Smooth muscle cell (in vitro differentiated cells): ENCODE data around the gene GINS1. TPM values are rescaled to one million over a fixed set of nuclear protein-coding genes. Genes with fewer than 3 reads are reported as not detected.

Source experiments
- DNase-seq: peaks from one replicate; lab custom pipeline; 2025; ENCODE audit not compliant: unreplicated experiment; lab: John Stamatoyannopoulos, UW
- H2AFZ ChIP-seq: fragments of 200-600 bp; sonication (generic); 2 replicates; pipeline ENCODE4 v1.6.0; 2016; ENCODE audit warnings: antibody characterized with exemption, low read depth, mild to moderate bottlenecking
- H3F3A ChIP-seq: fragments of 200-600 bp; sonication (generic); 2 replicates; pipeline ENCODE4 v1.6.0; 2017; ENCODE audit warnings: antibody characterized with exemption, low read depth
- H3K27ac ChIP-seq: fragments of 200-600 bp; sonication (generic); 2 replicates; pipeline ENCODE4 v1.5.1; 2016; ENCODE audit warnings: low read depth, mild to moderate bottlenecking
- H3K27me3 ChIP-seq: fragments of 200-600 bp; sonication (generic); 2 replicates; pipeline ENCODE4 v1.6.1; 2016; ENCODE audit warnings: low read depth, mild to moderate bottlenecking
- H3K36me3 ChIP-seq: fragments of 200-600 bp; sonication (generic); 2 replicates; pipeline ENCODE4 v1.5.1; 2016; ENCODE audit warnings: low read depth
- H3K4me1 ChIP-seq: fragments of 200-600 bp; sonication (generic); 2 replicates; pipeline ENCODE4 v1.5.1; 2016; ENCODE audit warnings: low read depth
- H3K4me2 ChIP-seq: fragments of 200-600 bp; sonication (generic); 2 replicates; pipeline ENCODE4 v1.6.0; 2016; ENCODE audit warnings: mild to moderate bottlenecking
- H3K4me3 ChIP-seq: fragments of 200-600 bp; sonication (generic); 2 replicates; pipeline ENCODE4 v1.5.1; 2016; ENCODE audit warnings: mild to moderate bottlenecking
- H3K79me2 ChIP-seq: fragments of 200-600 bp; sonication (generic); 2 replicates; pipeline ENCODE4 v1.6.0; 2016; ENCODE audit warnings: low read depth, mild to moderate bottlenecking
- H3K9ac ChIP-seq: fragments of 200-600 bp; sonication (generic); 2 replicates; pipeline ENCODE4 v1.6.0; 2016; ENCODE audit warnings: low read depth
- H3K9me3 ChIP-seq: fragments of 200-600 bp; sonication (generic); replicated peaks from 2 replicates; pipeline ENCODE4 v1.5.1; 2016; ENCODE audit warnings: low read depth
- H4K20me1 ChIP-seq: fragments of 200-600 bp; sonication (generic); 2 replicates; pipeline ENCODE4 v1.6.0; 2016; ENCODE audit warnings: low read depth
- WGBS: methylation state at CpG from one replicate; pipeline ENCODE4 v1.1.7; 2016; ENCODE audit warnings: low lambda C conversion rate; 5-methylcytosine and 5-hydroxymethylcytosine counted together
- polyA plus RNA-seq: library from polyadenylated mRNA; unstranded; fragments of >200 nt; fragmentation: Nextera tagmentation; extraction: Ambion mirVana; gene quantifications from 2 replicates; pipeline ENCODE4 v1.2.1, GENCODE V29; 2016
- total RNA-seq: library from RNA; depleted of rRNA; stranded (reverse); fragments of >200 nt; gene quantifications from 2 replicates; pipeline ENCODE4 v1.2.3, GENCODE V29; 2014
- TF ChIP-seq, protein P1 (sequence below): fragments of 200-600 bp; sonication (generic); IDR thresholded peaks from 2 replicates; pipeline ENCODE4 v1.5.1; 2017; ENCODE audit warnings: borderline replicate concordance, mild to moderate bottlenecking, antibody characterized with exemption; ENCODE audit not compliant: insufficient read depth, poor library complexity, severe bottlenecking

GINS1 gene
- total and polyA plus RNA-seq, 2 experiments from 2014 or later = 5.9 to 9.3 TPM

- WGBS = 93% methylated on average over 12 of the region's 12 CpGs
These were observed 74.4 kb downstream of the GINS1 start for GRCh38 chr20:25481918-25482253.

DNA sequence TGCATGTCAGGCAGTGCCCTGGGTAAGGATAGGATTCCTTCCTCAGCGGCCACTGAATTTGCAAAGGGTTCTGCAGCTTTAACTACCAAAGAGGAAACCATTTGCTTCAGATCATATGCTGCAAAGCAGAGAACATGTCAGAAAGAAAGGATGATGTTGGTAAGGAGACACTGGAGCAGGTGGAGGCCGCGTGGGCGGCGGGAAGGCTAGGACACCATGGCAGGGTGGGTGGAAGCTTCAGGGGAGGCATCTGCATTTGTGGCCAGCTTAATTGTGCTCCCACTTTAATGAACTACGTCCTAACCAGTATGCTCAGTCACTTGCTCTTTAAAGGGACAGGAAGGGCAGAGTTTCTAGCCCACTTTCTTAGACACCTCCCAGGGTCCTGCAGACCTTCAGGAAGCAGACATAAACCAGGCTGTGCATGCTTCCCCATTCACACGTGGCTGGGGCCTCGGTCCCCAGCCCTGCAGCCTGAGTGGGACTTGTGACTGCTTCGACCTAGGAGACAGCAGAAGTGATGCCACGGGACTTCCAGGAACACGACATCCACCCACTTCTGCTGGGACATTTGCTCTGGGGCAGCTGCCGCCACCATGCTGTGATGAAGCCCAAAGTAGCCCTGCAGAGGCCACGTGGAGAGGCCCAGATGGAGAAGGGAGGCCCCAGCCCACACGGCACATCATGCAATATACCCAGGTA, 76.1 kb downstream of the GINS1 start:
- Histone ChIP-seq H3K9me3 (no peaks in the 10 kb centered on the region), H4K20me1 (peaks cover 8% of the 10 kb centered on the region), H3K36me3 (peaks cover 4% of the 10 kb centered on the region), H3K4me1 (no peaks in the 10 kb centered on the region), H3F3A (no peaks in the 10 kb centered on the region), H3K9ac (no peak overlapping the region), H3K79me2 (no peaks in the 10 kb centered on the region), H2AFZ (no peak overlapping the region), H3K4me3 (no peak overlapping the region), H3K27me3 (no peaks in the 10 kb centered on the region), H3K27ac (no peak overlapping the region), H3K4me2 (no peak overlapping the region)
- TF ChIP-seq, protein P1, sequence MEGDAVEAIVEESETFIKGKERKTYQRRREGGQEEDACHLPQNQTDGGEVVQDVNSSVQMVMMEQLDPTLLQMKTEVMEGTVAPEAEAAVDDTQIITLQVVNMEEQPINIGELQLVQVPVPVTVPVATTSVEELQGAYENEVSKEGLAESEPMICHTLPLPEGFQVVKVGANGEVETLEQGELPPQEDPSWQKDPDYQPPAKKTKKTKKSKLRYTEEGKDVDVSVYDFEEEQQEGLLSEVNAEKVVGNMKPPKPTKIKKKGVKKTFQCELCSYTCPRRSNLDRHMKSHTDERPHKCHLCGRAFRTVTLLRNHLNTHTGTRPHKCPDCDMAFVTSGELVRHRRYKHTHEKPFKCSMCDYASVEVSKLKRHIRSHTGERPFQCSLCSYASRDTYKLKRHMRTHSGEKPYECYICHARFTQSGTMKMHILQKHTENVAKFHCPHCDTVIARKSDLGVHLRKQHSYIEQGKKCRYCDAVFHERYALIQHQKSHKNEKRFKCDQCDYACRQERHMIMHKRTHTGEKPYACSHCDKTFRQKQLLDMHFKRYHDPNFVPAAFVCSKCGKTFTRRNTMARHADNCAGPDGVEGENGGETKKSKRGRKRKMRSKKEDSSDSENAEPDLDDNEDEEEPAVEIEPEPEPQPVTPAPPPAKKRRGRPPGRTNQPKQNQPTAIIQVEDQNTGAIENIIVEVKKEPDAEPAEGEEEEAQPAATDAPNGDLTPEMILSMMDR = no peak
- DNase-seq = no peak
- 96% methylated on average over 14 of the region's 14 CpGs for WGBS

More at GRCh38 chr20:25481918-25482253, 74.4 kb downstream of the GINS1 start:
- Histone ChIP-seq H2AFZ (no peak overlapping the region), H3K4me3 (no peak overlapping the region), H3K36me3 (no peaks in the 10 kb centered on the region), H3K27me3 (no peaks in the 10 kb centered on the region), H3K9ac (no peak overlapping the region), H3K4me1 (no peaks in the 10 kb centered on the region), H3K79me2 (no peaks in the 10 kb centered on the region), H4K20me1 (peaks cover 8% of the 10 kb centered on the region), H3F3A (no peaks in the 10 kb centered on the region), H3K9me3 (no peaks in the 10 kb centered on the region), H3K27ac (no peak overlapping the region), H3K4me2 (no peak overlapping the region)
- DNase-seq = no peak
- TF ChIP-seq, protein P1 = no peak

- H3K4me2 ChIP-seq = no peak overlapping the region
- H3K79me2 ChIP-seq = no peaks in the 10 kb centered on the region
- no peaks in the 10 kb centered on the region for H3K4me1 ChIP-seq
- 97% methylated on average over 9 of the region's 9 CpGs for WGBS
- H3K36me3 ChIP-seq = peaks cover 4% of the 10 kb centered on the region
- no peaks in the 10 kb centered on the region for H3K27me3 ChIP-seq
- peaks cover 8% of the 10 kb centered on the region for H4K20me1 ChIP-seq
- TF ChIP-seq, protein P1 = no peak
- H3K9ac ChIP-seq = no peak overlapping the region
- H3K4me3 ChIP-seq = no peak overlapping the region
- no peaks in the 10 kb centered on the region for H3F3A ChIP-seq
- no peak overlapping the region for H2AFZ ChIP-seq
- H3K9me3 ChIP-seq = no peaks in the 10 kb centered on the region
- H3K27ac ChIP-seq = no peak overlapping the region
- no peak for DNase-seq
These were observed 76.9 kb downstream of the GINS1 start for GRCh38 chr20:25484224-25484846.
